ENCODE data around the gene RBBP5.
"Not testable (repeated sequence)": the region's sequence is repeated elsewhere in the genome, so short reads cannot be mapped to it uniquely, and the experiment has no call there.

Gene RBBP5

DNA sequence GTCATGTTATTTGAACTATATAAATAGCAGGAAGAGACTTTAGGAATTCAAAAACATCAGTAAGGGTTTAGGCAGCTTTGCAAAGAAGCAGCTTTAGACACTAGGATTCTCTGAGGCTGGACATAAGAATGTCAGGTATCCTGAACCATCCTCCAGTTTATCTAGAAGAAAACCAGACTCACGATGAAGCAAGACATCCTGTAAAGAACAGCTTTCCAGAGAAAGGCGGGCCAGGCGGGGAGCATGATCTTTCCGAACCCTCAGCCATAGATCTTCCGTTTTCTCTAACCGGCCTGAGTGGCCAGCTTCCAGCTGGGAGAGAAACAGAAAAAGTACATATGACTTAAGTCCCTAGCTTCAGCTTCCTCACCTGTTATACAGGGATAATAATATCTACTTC, 39.3 kb upstream of the RBBP5 start:
- H3K4me2 ChIP-seq (ENCODE audit: low read length) = no peak overlapping the region
- no peaks in the 10 kb centered on the region for H3F3A ChIP-seq (ENCODE audit: insufficient read depth, low read length)
- H3K27me3 ChIP-seq (ENCODE audit: insufficient read depth, low read length) = no peaks in the 10 kb centered on the region
- no peaks in the 10 kb centered on the region for H3K4me1 ChIP-seq (ENCODE audit: insufficient read depth, low read length, severe bottlenecking)
- peaks cover 3% of the 10 kb centered on the region; the same call in 1 of the 2 replicates for H3K9me3 ChIP-seq (ENCODE audit: low read length)
- no peak overlapping the region for H3K27ac ChIP-seq (ENCODE audit: low read depth, low read length, poor library complexity, severe bottlenecking)
- no peaks in the 10 kb centered on the region for H3K79me2 ChIP-seq (ENCODE audit: insufficient read depth, low read length)
- no peak overlapping the region for H2AFZ ChIP-seq (ENCODE audit: low read length)
- peaks cover 56% of the 10 kb centered on the region for H3K36me3 ChIP-seq (ENCODE audit: insufficient read depth, low read length)
- H4K20me1 ChIP-seq (ENCODE audit: insufficient read depth, low read length) = no peaks in the 10 kb centered on the region
- H3K9ac ChIP-seq (ENCODE audit: low read length) = no peak overlapping the region
- no peak for TF ChIP-seq EZH2 (IDR thresholded peaks at IDR 0.05; ENCODE audit: borderline replicate concordance, low read length)
- TF ChIP-seq, protein P1, sequence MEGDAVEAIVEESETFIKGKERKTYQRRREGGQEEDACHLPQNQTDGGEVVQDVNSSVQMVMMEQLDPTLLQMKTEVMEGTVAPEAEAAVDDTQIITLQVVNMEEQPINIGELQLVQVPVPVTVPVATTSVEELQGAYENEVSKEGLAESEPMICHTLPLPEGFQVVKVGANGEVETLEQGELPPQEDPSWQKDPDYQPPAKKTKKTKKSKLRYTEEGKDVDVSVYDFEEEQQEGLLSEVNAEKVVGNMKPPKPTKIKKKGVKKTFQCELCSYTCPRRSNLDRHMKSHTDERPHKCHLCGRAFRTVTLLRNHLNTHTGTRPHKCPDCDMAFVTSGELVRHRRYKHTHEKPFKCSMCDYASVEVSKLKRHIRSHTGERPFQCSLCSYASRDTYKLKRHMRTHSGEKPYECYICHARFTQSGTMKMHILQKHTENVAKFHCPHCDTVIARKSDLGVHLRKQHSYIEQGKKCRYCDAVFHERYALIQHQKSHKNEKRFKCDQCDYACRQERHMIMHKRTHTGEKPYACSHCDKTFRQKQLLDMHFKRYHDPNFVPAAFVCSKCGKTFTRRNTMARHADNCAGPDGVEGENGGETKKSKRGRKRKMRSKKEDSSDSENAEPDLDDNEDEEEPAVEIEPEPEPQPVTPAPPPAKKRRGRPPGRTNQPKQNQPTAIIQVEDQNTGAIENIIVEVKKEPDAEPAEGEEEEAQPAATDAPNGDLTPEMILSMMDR (IDR thresholded peaks at IDR 0.05; ENCODE audit: low read length) = no peak
- no peaks in the 10 kb centered on the region for H3K9me2 ChIP-seq (ENCODE audit: low read depth, low read length)
- H3K4me3 ChIP-seq (ENCODE audit: low read depth, low read length, poor library complexity, severe bottlenecking) = no peak overlapping the region

DNA sequence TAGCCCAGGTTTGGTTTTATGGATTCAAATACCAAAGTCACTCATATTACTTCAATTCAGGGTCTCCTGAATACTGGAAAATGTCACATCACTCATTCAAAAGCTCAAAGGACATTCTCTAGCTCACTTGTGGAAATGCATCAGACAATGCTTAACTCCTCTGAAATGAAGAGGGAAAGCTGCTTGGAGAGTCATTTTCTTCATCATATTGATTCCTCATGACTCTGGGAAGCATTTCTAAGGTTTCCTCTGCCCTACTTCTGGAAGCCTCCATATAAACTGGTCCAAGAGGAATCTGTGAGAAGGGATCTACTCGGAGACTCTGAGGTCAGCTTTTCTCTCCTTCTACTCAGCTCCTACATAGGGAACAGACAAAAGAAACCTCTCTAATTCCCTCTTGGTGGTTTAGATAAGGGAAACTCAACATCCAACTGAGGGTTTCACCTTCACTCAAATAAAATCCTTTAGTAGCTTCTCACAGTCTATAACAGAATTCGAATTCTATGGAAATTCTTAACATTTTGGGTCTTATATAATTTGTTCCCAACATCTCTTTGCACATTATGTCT, 36.4 kb upstream of the RBBP5 start:
- Histone ChIP-seq H3K9me2 (ENCODE audit: low read depth, low read length) (no peaks in the 10 kb centered on the region), H3F3A (ENCODE audit: insufficient read depth, low read length) (no peaks in the 10 kb centered on the region), H3K36me3 (ENCODE audit: insufficient read depth, low read length) (peaks cover 63% of the 10 kb centered on the region), H3K9ac (ENCODE audit: low read length) (no peak overlapping the region), H3K4me2 (ENCODE audit: low read length) (no peak overlapping the region), H3K27me3 (ENCODE audit: insufficient read depth, low read length) (no peaks in the 10 kb centered on the region), H3K4me3 (ENCODE audit: low read depth, low read length, poor library complexity, severe bottlenecking) (no peak overlapping the region), H4K20me1 (ENCODE audit: insufficient read depth, low read length) (no peaks in the 10 kb centered on the region), H2AFZ (ENCODE audit: low read length) (no peak overlapping the region), H3K79me2 (ENCODE audit: insufficient read depth, low read length) (no peaks in the 10 kb centered on the region), H3K9me3 (ENCODE audit: low read length) (peaks cover 6% of the 10 kb centered on the region; the same call in 1 of the 2 replicates), H3K4me1 (ENCODE audit: insufficient read depth, low read length, severe bottlenecking) (no peaks in the 10 kb centered on the region), H3K27ac (ENCODE audit: low read depth, low read length, poor library complexity, severe bottlenecking) (no peak overlapping the region)
- TF ChIP-seq, protein P1 (IDR thresholded peaks at IDR 0.05; ENCODE audit: low read length) = no peak
- no peak for TF ChIP-seq EZH2 (IDR thresholded peaks at IDR 0.05; ENCODE audit: borderline replicate concordance, low read length)

DNA sequence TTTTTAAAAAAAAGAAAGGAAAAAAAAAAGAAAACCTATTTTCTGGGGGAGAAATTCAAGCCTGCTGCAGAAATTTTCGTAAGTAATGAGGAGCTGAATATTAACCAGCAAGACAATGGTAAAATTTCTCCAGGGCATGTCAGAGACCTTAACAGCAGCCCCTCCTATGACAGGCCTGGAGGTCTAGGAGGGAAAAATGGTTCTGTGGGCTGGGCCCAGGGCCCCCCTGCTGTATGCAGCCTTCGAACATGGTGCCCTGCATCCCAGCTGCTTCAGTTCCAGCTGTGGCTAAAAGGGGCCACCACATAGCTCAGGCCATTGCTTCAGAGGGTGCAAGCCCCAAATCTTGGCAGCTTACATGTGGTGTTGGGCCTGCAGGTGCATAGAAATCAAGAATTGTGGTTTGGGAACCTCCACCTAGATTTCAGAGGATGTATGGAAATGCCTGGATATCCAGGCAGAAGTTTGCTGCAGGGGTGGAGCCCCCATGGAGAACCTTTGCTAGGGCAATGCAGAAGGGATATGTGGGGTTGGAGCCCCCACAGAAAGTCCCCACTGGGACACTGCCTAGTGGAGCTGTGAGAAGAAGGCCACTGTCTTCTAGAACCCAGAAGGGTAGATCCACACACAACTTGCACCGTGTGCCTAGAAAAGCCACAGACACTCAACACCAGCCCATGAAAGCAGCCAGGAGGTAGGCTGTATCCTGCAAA, 34.0 kb upstream of the RBBP5 start:
- H3K4me1 ChIP-seq (ENCODE audit: insufficient read depth, low read length, severe bottlenecking); H4K20me1 ChIP-seq (ENCODE audit: insufficient read depth, low read length); H2AFZ ChIP-seq (ENCODE audit: low read length); H3F3A ChIP-seq (ENCODE audit: insufficient read depth, low read length); H3K9me2 ChIP-seq (ENCODE audit: low read depth, low read length); H3K79me2 ChIP-seq (ENCODE audit: insufficient read depth, low read length); H3K4me3 ChIP-seq (ENCODE audit: low read depth, low read length, poor library complexity, severe bottlenecking); H3K9me3 ChIP-seq (ENCODE audit: low read length); H3K4me2 ChIP-seq (ENCODE audit: low read length); H3K27me3 ChIP-seq (ENCODE audit: insufficient read depth, low read length); H3K27ac ChIP-seq (ENCODE audit: low read depth, low read length, poor library complexity, severe bottlenecking); H3K9ac ChIP-seq (ENCODE audit: low read length): not testable (repeated sequence)
- H3K36me3 ChIP-seq (ENCODE audit: insufficient read depth, low read length) = peaks cover 53% of the 10 kb centered on the region

DNA sequence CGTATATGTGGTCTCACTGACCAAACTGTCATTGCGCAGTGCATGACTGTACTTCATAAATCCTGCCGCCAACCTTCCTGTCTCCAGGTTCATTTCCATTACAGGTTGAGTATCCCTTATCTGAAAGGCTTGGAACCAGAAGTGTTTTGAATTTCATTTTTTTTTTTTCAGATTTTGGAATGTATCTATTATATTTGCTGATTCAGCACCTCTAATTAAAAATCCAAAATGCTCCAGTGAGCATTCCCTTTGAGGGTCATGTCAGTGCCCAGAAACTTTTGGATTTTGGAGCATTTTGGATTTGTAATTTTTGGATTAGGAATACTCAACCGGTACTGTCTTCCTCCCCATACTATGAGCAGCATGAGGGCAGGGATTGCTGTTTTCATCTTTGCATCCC, 30.7 kb upstream of the RBBP5 start:
- Histone ChIP-seq H4K20me1 (ENCODE audit: insufficient read depth, low read length) (no peaks in the 10 kb centered on the region), H3K79me2 (ENCODE audit: insufficient read depth, low read length) (no peaks in the 10 kb centered on the region), H3F3A (ENCODE audit: insufficient read depth, low read length) (no peaks in the 10 kb centered on the region), H3K9me3 (ENCODE audit: low read length) (peaks cover 6% of the 10 kb centered on the region; the same call in 1 of the 2 replicates), H3K9me2 (ENCODE audit: low read depth, low read length) (no peaks in the 10 kb centered on the region), H3K36me3 (ENCODE audit: insufficient read depth, low read length) (peaks cover 31% of the 10 kb centered on the region), H3K4me2 (ENCODE audit: low read length) (no peak overlapping the region), H3K4me1 (ENCODE audit: insufficient read depth, low read length, severe bottlenecking) (no peaks in the 10 kb centered on the region), H3K9ac (ENCODE audit: low read length) (no peak overlapping the region), H2AFZ (ENCODE audit: low read length) (no peak overlapping the region), H3K4me3 (ENCODE audit: low read depth, low read length, poor library complexity, severe bottlenecking) (no peak overlapping the region), H3K27me3 (ENCODE audit: insufficient read depth, low read length) (no peaks in the 10 kb centered on the region), H3K27ac (ENCODE audit: low read depth, low read length, poor library complexity, severe bottlenecking) (no peak overlapping the region)
- TF ChIP-seq EZH2 (IDR thresholded peaks at IDR 0.05; ENCODE audit: borderline replicate concordance, low read length) = no peak
- TF ChIP-seq, protein P1 (IDR thresholded peaks at IDR 0.05; ENCODE audit: low read length) = no peak

All from OCI-LY1 (cell line).